Dermis blood vessel endothelial cell (primary cell): ENCODE data around the gene DLEC1. TPM values are rescaled to one million over a fixed set of nuclear protein-coding genes. Genes with fewer than 3 reads are reported as not detected.

ENCODE experiments used
- DNase-seq: peaks from one replicate; pipeline ENCODE4 v3.0.0; 2010
- total RNA-seq: library from RNA; depleted of rRNA; stranded (reverse); fragments of >200 nt; gene quantifications from 2 replicates; pipeline ENCODE4 v1.2.3, GENCODE V29; 2014

Gene DLEC1
- total RNA-seq, 1 donor from 2014 or later = under 0.01 TPM

- no peak for DNase-seq
Measured at GRCh38 chr3:38109580-38110313, 70.7 kb downstream of the DLEC1 start.

GRCh38 chr3:38110314-38111050 lies 71.5 kb downstream of the DLEC1 start:
- no peak for DNase-seq

GRCh38 chr3:38111201-38111600 lies 72.2 kb downstream of the DLEC1 start:
- DNase-seq = no peak

GRCh38 chr3:38111696-38112377 lies 72.8 kb downstream of the DLEC1 start:
- DNase-seq = no peak

- DNase-seq = no peak
Measured at GRCh38 chr3:38112378-38112761, 73.4 kb downstream of the DLEC1 start.

GRCh38 chr3:38114052-38114874 lies 75.3 kb downstream of the DLEC1 start:
- DNase-seq = no peak

- no peak for DNase-seq
Measured at GRCh38 chr3:38114875-38115644, 76.1 kb downstream of the DLEC1 start.

GRCh38 chr3:38115645-38116427 lies 76.8 kb downstream of the DLEC1 start:
- DNase-seq = no peak

- DNase-seq = no peak
Measured at GRCh38 chr3:38116471-38117162, 77.6 kb downstream of the DLEC1 start.

GRCh38 chr3:38117163-38117716 lies 78.2 kb downstream of the DLEC1 start:
- DNase-seq = no peak

GRCh38 chr3:38117748-38118420 lies 78.9 kb downstream of the DLEC1 start:
- peak; percentile 82 for DNase-seq

GRCh38 chr3:38118421-38119247 lies 79.6 kb downstream of the DLEC1 start:
- no peak for DNase-seq

GRCh38 chr3:38119248-38119544 lies 80.2 kb downstream of the DLEC1 start:
- no peak for DNase-seq

GRCh38 chr3:38119821-38120692 lies 81.0 kb downstream of the DLEC1 start:
- DNase-seq = no peak

- no peak for DNase-seq
Measured at GRCh38 chr3:38120693-38121450, 81.9 kb downstream of the DLEC1 start.

- no peak for DNase-seq
Measured at GRCh38 chr3:38121451-38121831, 82.4 kb downstream of the DLEC1 start.
